ENCODE measurements around the gene PSMD14. TPM values are rescaled to one million over a fixed set of nuclear protein-coding genes. Genes with fewer than 3 reads are reported as not detected.
"Not testable (repeated sequence)": the region's sequence is repeated elsewhere in the genome, so short reads cannot be mapped to it uniquely, and the experiment has no call there.

The PSMD14 gene
- 31.9 and 56.7 TPM in 2 replicates for total RNA-seq
- polyA plus RNA-seq = 69.2 and 79.6 TPM in 2 replicates

DNA sequence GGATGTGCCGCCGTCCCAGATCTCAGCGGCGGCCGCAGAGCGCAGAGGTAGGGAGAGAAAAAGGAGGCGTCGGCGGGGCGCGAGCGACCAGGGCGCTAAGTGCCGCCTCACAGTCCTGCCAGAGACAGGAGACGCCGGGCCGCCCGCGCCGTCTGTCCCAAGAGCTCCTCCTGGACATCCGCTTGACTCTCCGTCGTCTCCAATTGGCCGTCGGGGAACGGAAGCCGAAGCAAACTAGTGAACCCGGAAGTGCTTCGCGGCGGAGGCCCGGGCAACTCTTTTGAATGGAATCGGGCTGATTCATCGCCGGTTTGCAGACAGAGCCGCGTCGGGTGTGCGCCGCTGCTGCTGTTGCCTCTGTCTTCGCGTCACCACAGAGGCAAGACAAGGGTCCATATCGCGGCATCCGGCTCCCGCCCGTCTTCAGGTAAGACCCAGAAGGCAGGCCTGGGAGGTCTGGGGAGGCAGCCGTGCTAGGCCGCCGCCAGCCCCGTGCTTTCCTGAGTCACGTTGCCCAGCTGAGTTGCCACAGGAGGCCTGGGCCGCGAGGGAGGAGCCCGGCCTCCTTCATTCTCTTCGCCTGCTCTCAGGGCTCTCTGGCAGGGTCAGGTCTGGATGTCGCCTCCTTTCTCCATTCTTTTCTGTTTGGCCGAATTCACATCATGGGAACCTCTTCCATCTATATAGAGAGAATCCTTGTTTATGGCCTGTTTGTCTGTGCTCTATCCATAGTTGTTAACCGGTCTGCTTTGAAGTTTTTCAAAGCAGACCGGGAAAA, at the start of gene PSMD14:
TSS of gene PSMD14 (plus strand) at position 248 of the 778 bp plus-strand sequence. CDS start 10,401 bp downstream, outside the sequence.
- Histone ChIP-seq H3K4me3 (peak within 1 kb of the TSS; percentile 44), H3K9me3 (ENCODE audit: low read depth) (no peaks in the 10 kb centered on the region), H3K27me3 (no peaks in the 10 kb centered on the region), H3K4me1 (ENCODE audit: low read depth) (peaks cover 9% of the 10 kb centered on the region), H3K27ac (peak within 1 kb of the TSS; percentile 88), H3K36me3 (no peaks in the 10 kb centered on the region)
- TF ChIP-seq, protein P1, sequence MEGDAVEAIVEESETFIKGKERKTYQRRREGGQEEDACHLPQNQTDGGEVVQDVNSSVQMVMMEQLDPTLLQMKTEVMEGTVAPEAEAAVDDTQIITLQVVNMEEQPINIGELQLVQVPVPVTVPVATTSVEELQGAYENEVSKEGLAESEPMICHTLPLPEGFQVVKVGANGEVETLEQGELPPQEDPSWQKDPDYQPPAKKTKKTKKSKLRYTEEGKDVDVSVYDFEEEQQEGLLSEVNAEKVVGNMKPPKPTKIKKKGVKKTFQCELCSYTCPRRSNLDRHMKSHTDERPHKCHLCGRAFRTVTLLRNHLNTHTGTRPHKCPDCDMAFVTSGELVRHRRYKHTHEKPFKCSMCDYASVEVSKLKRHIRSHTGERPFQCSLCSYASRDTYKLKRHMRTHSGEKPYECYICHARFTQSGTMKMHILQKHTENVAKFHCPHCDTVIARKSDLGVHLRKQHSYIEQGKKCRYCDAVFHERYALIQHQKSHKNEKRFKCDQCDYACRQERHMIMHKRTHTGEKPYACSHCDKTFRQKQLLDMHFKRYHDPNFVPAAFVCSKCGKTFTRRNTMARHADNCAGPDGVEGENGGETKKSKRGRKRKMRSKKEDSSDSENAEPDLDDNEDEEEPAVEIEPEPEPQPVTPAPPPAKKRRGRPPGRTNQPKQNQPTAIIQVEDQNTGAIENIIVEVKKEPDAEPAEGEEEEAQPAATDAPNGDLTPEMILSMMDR (IDR thresholded peaks at IDR 0.05; ENCODE audit: low read depth, low read length) = no peak
- DNase-seq (ENCODE audit: low read depth in 1 of 2, low spot score in 1 of 2) = peak; percentile 92 to 95

GRCh38 chr2:161265874-161266273, 42.4 kb upstream of the PSMD14 start:
- TF ChIP-seq, protein P1 (IDR thresholded peaks at IDR 0.05; ENCODE audit: low read depth, low read length) = no peak
- no peaks in the 10 kb centered on the region for H3K4me1 ChIP-seq (ENCODE audit: low read depth)
- no peaks in the 10 kb centered on the region for H3K27me3 ChIP-seq
- DNase-seq (ENCODE audit: low read depth in 1 of 2, low spot score in 1 of 2) = no peak
- H3K27ac ChIP-seq = no peak overlapping the region
- H3K9me3 ChIP-seq (ENCODE audit: low read depth) = no peaks in the 10 kb centered on the region
- no peaks in the 10 kb centered on the region for H3K36me3 ChIP-seq
- no peak overlapping the region for H3K4me3 ChIP-seq

GRCh38 chr2:161269111-161269510, 39.1 kb upstream of the PSMD14 start:
- H3K4me1 ChIP-seq (ENCODE audit: low read depth) = no peaks in the 10 kb centered on the region

GRCh38 chr2:161273038-161273760, 35.0 kb upstream of the PSMD14 start:
- H3K4me1 ChIP-seq (ENCODE audit: low read depth) = no peaks in the 10 kb centered on the region
- peak; percentile 75 to 76 for DNase-seq (ENCODE audit: low read depth in 1 of 2, low spot score in 1 of 2)
- no peak overlapping the region for H3K4me3 ChIP-seq
- no peaks in the 10 kb centered on the region for H3K36me3 ChIP-seq
- H3K9me3 ChIP-seq (ENCODE audit: low read depth) = no peaks in the 10 kb centered on the region
- H3K27me3 ChIP-seq = no peaks in the 10 kb centered on the region
- TF ChIP-seq, protein P1 (IDR thresholded peaks at IDR 0.05; ENCODE audit: low read depth, low read length) = peak; percentile 60
- no peak overlapping the region for H3K27ac ChIP-seq

More at GRCh38 chr2:161269111-161269510, 39.1 kb upstream of the PSMD14 start:
- Histone ChIP-seq H3K27ac (no peak overlapping the region), H3K27me3 (no peaks in the 10 kb centered on the region), H3K36me3 (no peaks in the 10 kb centered on the region), H3K4me3 (no peak overlapping the region), H3K9me3 (ENCODE audit: low read depth) (no peaks in the 10 kb centered on the region)
- TF ChIP-seq, protein P1 (IDR thresholded peaks at IDR 0.05; ENCODE audit: low read depth, low read length) = no peak
- no peak for DNase-seq (ENCODE audit: low read depth in 1 of 2, low spot score in 1 of 2)

DNA sequence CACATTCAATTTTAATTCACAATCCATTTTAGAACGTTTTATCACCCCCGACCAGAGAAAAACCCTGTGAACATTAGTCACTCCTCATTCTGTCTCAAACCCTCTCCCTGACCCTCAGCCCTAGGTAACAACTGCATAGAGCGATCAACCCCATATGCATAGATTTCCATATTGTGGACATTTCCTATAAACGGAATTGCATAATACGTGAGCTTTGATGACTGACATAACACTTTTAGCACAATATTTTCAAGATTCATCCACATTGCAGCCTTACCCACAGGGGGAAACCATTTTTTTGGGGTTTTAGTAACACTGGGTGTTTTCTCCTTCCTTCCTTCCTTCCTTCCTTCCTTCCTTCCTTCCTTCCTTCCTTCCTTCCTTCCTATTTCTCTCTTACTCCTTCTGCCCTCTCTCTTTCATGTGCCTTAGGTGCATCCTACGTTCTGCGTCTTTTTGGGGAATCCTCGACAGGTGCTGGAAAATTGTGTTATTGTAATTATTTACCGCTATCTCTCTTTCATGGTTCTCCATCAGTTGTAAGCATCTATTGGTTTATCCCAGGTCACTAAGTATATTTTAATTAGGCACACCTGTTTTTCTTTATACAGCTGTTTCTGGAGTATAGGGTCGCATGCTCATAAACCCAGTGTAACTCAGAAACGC, 29.5 kb upstream of the PSMD14 start:
- H3K27ac ChIP-seq; H3K4me3 ChIP-seq; H3K27me3 ChIP-seq; H3K4me1 ChIP-seq (ENCODE audit: low read depth); H3K36me3 ChIP-seq; H3K9me3 ChIP-seq (ENCODE audit: low read depth): not testable (repeated sequence)
- DNase-seq (ENCODE audit: low read depth in 1 of 2, low spot score in 1 of 2) = peak; percentile 5 to 16

GRCh38 chr2:161279230-161279815, 28.9 kb upstream of the PSMD14 start:
- not testable (repeated sequence) for H3K27me3 ChIP-seq; H3K36me3 ChIP-seq; H3K27ac ChIP-seq; H3K4me1 ChIP-seq (ENCODE audit: low read depth); DNase-seq (ENCODE audit: low read depth in 1 of 2, low spot score in 1 of 2); H3K9me3 ChIP-seq (ENCODE audit: low read depth); H3K4me3 ChIP-seq

Measured in cardiac muscle cell (in vitro differentiated cells and primary cell).